LNCaP clone FGC (cell line): ENCODE measurements around the gene LBHD1.
"Not testable (repeated sequence)": the region's sequence is repeated elsewhere in the genome, so short reads cannot be mapped to it uniquely, and the experiment has no call there.

Source experiments
- DNase-seq: peaks from one replicate; pipeline ENCODE4 v3.0.0-alpha.2; 2011; ENCODE audit warnings: low read depth
- H3K4me3 ChIP-seq: 2 replicates; pipeline ENCODE4 v1.5.1; 2011; ENCODE audit warnings: mild to moderate bottlenecking, low read depth, low read length, control low read depth
- TF ChIP-seq, protein P1 (sequence below): IDR thresholded peaks from 2 replicates; pipeline ENCODE4 v1.5.1; 2012; ENCODE audit warnings: mild to moderate bottlenecking; ENCODE audit not compliant: control insufficient read depth, insufficient read depth; ENCODE audit errors: extremely low read depth

LBHD1 gene

DNA sequence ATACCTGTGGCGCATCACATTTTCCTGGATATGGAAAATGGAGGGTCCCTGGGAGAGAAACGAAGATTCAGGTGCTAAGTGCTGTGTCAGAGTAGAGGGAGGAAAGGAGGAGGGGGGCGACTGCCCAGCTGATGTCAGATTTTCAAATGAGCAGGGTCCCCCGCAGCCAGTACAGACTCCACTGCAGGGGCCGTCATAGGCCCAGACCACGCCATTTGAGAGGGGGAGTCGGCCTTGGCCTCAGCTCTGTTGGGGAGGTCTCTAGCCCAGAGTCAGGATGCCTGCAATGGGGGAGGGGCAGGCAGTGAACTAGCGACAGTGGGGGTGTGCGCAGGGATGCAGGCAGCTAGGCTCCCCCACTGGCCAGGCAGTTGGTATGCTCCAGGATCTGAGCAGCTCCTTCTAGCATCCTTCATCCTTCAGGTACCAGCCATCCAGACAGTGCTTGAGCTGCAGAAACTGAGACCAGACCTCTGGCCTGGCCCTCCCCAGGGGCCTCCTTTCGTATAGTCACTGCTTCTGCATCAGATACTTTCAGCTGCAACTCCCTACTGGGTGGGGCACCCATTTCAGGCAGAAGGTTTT lies 35.3 kb upstream of the LBHD1 start, which contains the start of the genes BSCL2 and GNG3:
TSS of gene BSCL2 (minus strand) at position 148 of the 585 bp plus-strand sequence. CDS start 229 bp downstream, outside the sequence.
TSS of gene GNG3 (plus strand) at position 400 of the 585 bp plus-strand sequence. CDS start 620 bp downstream, outside the sequence.
- TF ChIP-seq, protein P1, sequence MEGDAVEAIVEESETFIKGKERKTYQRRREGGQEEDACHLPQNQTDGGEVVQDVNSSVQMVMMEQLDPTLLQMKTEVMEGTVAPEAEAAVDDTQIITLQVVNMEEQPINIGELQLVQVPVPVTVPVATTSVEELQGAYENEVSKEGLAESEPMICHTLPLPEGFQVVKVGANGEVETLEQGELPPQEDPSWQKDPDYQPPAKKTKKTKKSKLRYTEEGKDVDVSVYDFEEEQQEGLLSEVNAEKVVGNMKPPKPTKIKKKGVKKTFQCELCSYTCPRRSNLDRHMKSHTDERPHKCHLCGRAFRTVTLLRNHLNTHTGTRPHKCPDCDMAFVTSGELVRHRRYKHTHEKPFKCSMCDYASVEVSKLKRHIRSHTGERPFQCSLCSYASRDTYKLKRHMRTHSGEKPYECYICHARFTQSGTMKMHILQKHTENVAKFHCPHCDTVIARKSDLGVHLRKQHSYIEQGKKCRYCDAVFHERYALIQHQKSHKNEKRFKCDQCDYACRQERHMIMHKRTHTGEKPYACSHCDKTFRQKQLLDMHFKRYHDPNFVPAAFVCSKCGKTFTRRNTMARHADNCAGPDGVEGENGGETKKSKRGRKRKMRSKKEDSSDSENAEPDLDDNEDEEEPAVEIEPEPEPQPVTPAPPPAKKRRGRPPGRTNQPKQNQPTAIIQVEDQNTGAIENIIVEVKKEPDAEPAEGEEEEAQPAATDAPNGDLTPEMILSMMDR, result no peak
- H3K4me3 ChIP-seq, result peak within 1 kb of the TSS; percentile 81
- DNase-seq, result no peak

DNA sequence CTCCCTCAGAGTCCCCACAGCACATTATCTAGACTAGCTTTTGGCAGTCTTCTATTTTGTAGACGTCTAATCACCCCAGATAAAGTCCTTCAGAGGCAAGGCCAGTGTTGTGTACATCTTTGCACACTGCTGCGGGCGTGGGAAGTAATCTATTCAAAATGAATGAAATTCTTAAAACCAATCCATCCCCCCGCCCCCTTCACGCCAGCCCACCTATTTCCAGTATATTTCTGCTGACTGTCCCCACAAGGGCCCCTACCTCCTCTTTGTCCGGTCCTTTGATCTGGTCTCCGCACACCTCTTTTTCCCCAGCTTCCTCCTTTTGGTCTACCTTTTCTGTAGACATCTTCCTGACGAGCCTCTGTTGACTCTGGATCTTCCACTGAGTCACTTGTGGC lies 34.8 kb upstream of the LBHD1 start:
- H3K4me3 ChIP-seq, result peak overlapping the region; percentile 81

DNA sequence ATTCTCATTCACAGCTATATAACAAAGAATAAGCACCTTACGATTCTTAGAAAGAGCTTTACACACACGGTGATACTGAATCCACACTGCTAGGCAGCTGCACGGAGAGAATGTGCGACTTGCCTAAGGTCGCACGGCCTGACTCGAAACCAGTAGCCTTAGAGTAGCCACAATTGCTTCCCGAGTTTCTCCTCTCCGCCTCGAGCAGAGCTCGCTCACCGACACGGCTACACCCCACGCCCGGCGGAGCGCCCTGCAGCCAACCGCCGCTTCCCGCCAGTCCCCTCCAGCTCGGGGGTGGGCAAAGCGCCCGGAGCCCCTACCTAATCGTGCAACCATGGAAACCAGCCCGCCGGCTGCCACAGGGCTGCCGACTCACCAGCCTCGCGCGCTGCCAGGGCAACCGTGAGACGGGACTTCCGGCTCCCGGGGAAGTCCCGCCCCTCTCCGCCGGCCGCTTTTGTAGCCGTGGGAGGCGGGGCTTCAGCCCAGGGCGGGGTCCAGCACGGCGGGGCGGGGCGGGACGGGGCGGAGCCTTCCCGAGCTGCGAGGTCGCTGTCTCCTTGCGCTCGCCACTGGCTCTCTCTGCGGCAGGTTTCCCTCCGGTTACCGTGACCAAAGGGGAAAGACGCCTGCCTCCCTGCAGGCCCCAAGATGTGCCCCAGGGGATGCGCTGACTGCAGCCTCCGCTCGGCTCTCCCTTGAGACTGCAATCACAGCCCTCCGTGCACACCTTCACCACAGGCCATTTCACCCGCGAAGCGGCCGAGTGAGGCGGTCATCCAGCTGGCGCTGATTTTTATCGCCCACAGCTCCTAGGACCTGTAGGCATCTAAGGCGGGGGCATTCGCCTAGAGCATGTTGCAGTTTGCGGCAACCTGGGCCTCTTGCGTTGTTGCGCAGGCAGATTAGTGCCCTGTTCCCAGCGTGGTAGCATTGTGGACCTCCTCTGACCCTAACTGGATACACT lies 34.1 kb upstream of the LBHD1 start:
- H3K4me3 ChIP-seq, result peak overlapping the region; percentile 81
- DNase-seq, result no peak
- TF ChIP-seq, protein P1, result no peak

More for the DNA sequence above, 34.8 kb upstream of the LBHD1 start:
- TF ChIP-seq, protein P1, result no peak
- no peak for DNase-seq

DNA sequence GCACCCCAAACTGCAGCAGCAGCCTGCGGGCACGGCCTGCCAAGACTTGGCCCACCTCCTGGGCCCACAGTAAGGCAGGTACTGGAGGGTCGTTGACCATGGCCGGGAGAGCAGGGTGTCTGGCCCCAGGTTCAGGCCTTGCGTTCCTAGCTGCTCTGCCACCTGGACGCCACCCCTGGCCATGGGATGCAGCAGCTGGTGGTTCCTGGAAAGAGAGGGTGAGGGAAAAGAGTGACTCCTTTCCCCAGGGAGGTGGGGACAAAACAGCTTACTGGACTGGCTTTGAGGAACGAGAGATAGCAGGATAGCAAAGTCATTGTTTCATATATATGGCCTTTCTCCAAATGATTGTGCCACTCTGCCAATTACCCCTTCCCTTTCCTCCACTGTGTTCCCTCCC lies 33.3 kb upstream of the LBHD1 start:
- H3K4me3 ChIP-seq, result peak overlapping the region; percentile 81
- TF ChIP-seq, protein P1, result 0 out of 2 replicates have a peak, but pooled peaks have one; percentile 16
- no peak for DNase-seq

DNA sequence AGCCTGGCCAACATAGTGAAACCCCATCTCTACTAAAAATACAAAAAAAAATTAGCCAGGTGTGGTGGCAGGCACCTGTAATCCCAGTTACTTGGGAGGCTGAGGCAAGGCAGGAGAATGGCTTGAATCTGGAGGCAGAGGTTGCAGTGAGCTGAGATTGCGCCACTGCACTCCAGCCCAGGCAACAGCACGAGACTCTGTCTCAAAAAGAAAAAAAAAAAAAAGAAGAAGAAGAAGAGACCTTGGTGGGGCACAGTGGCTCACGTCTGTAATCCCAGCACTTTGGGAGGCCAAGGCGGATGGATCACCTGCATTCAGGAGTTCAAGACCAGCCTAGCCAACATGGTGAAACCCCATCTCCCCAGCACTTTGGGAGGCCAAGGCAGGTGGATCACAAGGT lies 31.9 kb upstream of the LBHD1 start:
- DNase-seq, H3K4me3 ChIP-seq: not testable (repeated sequence)

DNA sequence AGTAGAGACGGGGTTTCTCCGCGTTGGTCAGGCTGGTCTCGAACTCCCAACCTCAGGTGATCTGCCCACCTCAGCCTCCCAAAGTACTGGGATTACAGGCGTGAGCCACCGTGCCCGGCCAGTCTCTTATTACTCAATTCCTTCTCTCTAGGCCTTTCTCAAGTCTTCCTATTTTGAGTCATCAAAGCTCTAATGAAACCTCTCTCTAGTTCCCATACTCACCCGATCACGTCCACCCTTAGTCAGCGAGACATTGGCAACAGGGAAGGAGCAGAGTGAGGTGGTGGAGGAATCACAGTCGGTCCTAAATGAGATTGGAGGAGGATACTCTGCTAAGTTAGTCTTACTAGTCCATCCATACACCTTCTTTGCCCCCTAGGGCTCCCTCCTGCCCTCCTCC lies 30.2 kb upstream of the LBHD1 start:
- TF ChIP-seq, protein P1, result no peak
- no peak for DNase-seq
- no peak overlapping the region for H3K4me3 ChIP-seq

DNA sequence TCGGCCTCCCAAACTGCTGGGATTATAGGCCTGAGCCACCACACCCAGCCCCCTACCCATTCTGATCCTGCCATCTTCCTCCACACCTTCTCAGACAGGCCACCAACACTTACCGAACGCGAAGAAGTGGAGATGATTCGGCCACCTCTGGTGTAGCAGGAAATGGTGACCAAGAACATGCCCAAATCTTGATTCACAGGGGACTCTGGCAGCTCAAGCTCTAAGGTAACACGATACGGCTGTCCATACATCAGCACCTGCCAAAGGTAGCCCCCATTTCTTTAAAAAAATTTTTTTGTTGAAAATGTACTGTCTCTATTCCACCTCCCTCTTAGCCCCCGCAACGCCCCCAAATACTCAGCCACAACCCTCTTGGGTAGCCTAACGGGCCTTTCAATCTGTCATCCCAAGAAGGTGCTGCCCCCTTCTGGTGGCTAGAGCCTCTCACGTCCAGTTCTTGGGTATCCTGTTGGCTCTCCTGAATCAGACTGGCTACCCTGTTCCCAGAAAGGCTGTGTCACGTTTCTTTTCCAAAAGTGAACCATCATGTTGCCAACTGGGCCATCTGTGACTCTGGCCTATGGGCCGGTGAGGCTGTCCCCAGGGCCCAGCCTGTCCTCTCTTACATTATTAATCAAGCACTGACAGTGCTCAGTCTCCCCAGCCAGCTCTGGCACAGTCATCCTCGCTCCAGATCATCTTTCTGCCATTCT lies 22.5 kb upstream of the LBHD1 start:
- no peak overlapping the region for H3K4me3 ChIP-seq
- TF ChIP-seq, protein P1, result peak; percentile 73
- DNase-seq, result no peak

DNA sequence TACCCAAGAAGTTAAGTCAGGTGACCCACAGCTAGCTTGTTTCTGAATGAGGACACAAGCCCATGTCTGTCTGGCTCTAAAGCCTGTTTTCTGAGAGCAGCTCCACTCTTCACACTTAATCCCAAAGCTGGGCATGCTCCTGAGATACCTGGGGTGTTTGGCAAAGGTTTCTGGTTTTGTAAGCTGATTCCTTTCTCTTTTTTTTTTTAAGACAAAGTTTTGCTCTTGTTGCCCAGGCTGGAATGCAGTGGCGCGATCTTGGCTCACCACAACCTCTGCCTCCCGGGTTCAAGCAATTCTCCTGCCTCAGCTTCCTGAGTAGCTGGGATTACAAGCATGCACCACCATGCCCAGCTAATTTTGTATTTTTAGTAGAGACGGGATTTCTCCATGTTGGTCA lies 21.6 kb upstream of the LBHD1 start:
- DNase-seq, H3K4me3 ChIP-seq: not testable (repeated sequence)
